ENCODE measurements around the gene PPP2R5D.
A peak's percentile ranks its signal among the peaks of the same experiment; 100 is the strongest.

PPP2R5D gene

DNA sequence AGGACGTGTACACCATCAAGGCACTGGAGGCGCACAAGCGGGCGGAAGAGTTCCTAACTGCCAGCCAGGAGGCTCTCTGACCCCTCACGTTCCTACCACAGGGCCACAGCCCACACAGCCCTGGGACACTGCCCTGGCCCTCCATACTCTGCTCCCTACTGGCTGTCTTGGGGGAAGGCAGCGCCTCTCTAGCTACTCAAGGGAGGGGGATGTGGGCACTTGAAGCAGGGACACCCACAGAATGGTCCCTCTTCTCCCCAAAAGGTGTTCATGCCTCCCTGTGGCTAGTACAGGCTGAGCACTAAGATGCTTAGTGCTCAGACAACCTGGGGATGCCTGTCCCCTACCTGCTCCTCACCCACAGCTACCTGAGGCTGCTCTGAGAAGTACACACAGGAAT, 26.8 kb downstream of the PPP2R5D start:
- no peak overlapping the region for H3K4me3 ChIP-seq (ENCODE audit: low read depth, low read length)
- no peak for DNase-seq (ENCODE audit: low read depth)
- TF ChIP-seq, protein P1, sequence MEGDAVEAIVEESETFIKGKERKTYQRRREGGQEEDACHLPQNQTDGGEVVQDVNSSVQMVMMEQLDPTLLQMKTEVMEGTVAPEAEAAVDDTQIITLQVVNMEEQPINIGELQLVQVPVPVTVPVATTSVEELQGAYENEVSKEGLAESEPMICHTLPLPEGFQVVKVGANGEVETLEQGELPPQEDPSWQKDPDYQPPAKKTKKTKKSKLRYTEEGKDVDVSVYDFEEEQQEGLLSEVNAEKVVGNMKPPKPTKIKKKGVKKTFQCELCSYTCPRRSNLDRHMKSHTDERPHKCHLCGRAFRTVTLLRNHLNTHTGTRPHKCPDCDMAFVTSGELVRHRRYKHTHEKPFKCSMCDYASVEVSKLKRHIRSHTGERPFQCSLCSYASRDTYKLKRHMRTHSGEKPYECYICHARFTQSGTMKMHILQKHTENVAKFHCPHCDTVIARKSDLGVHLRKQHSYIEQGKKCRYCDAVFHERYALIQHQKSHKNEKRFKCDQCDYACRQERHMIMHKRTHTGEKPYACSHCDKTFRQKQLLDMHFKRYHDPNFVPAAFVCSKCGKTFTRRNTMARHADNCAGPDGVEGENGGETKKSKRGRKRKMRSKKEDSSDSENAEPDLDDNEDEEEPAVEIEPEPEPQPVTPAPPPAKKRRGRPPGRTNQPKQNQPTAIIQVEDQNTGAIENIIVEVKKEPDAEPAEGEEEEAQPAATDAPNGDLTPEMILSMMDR (conservative IDR thresholded peaks at IDR 0.05; ENCODE audit: low read depth, low read length): peak; percentile 21

DNA sequence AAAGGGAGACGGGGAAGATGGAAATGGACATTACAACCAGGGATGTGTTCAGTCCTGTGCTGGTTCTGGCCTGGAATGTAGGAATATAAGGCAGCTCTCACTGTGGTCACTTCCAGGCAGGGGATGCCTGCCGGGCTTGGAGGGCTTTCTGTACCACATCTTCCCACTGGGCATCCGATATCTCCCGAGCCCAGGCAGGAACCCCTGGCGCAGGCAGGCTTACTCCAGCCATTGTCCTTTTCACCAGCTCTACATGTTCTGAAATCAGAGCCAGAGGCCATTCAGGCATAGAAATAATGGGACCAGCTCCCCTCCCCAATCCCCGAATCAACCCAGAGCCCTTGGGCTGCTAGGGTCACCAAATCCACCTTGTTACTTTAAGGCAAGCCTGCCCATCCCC, 28.0 kb downstream of the PPP2R5D start:
- TF ChIP-seq, protein P1 (conservative IDR thresholded peaks at IDR 0.05; ENCODE audit: low read depth, low read length): no peak
- H3K4me3 ChIP-seq (ENCODE audit: low read depth, low read length): no peak overlapping the region
- no peak for DNase-seq (ENCODE audit: low read depth)

DNA sequence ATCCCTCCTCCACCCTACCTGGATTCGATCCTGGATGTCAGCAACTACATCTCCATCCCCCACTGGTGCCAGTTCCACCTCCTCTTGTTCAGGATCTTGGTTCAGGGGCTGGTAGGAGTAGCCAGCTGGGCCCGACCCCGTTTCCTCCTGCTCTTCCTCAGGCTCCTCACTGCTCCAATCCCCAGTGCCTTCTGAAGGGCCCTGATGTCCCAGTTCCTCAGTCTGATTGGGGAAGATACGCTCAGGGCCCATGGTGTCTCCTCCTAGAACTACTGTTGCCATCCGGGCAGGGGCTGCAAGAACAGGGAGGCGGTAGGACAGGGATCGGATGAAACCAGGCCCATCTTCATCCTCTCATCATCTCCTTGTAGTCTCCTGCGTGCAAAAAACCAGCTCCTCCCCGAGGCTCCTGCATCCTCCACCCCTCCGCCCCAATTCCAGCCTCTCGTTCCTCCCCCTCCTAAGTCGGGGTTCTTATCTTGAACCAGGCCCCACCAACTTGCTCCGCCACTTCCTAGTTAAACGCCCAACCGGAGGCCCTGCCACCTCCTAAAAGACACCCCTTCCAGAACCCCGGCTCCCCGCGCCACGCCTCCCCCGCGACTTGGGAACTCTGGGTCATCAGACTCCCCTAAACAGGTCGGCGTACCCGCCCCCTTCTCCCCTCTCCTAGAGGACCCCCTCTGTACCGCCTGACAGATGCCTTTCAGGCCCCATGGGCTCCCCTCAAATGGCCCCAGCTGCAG, 28.9 kb downstream of the PPP2R5D start:
- peak; percentile 35 for DNase-seq (ENCODE audit: low read depth)
- TF ChIP-seq, protein P1 (conservative IDR thresholded peaks at IDR 0.05; ENCODE audit: low read depth, low read length): no peak
- peak overlapping the region; percentile 75 for H3K4me3 ChIP-seq (ENCODE audit: low read depth, low read length)

DNA sequence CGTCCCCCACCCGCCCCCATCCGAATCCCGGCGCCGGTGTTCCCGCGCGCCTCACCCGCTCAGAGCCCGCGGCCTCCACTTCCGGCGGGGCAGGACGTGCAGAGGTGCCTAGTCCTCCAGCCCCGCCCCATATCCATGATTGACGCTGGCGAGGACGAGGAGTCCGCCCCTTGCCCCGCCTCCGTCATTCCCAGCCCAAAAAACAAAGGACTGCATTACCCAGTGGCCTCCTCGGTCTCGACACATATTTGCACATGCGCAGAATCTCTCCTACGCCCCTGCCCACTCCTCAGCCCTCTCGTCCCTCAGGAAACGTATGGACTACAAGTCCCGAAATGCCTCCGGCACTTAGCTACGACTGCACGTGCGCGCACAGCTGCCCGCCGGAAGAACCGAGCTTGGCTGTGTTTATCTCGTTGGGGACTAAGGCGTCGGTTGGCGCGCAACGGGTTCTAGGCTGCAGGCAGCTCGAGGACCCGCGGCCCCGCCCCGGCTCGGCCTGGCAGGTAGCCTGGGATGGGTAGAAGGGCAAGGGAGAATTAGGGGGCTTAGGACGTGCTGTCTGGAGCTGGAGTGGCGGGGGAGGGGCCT, 29.6 kb downstream of the PPP2R5D start, which contains the start of the genes KLHDC3 and MEA1:
TSS of gene KLHDC3 (plus strand) at position 407 of the 591 bp plus-strand sequence. CDS start 2,944 bp downstream, outside the sequence.
TSS of gene MEA1 (minus strand) at position 104 of the 591 bp plus-strand sequence. CDS start 133 bp downstream, outside the sequence.
- TF ChIP-seq, protein P1 (conservative IDR thresholded peaks at IDR 0.05; ENCODE audit: low read depth, low read length): no peak
- peak; percentile 100 for DNase-seq (ENCODE audit: low read depth)
- H3K4me3 ChIP-seq (ENCODE audit: low read depth, low read length): peak within 1 kb of the TSS; percentile 96

DNA sequence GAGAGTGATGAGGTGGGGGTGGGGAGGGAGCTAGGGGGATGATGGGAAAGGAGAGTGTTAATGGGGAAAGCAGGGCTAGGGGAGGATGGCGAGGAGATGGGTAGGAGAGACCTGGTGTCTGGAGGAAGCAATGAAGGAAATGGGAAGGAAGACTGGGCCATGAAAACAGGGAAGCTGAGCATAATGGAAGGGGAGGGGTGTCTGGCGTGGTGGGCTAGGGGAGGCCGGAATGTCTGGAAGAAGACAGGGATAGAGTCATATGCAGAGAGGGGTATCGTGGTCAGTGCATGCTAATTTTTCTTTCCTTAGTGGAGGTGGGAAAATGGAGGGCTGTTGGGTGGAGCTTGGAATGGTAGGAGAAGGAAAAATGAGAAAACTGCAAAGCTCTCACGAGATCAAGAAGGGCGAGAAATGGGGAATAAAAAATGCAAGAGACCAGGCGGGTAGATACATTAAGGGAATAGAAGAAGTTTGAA, 30.1 kb downstream of the PPP2R5D start:
- TF ChIP-seq, protein P1 (conservative IDR thresholded peaks at IDR 0.05; ENCODE audit: low read depth, low read length): no peak
- DNase-seq (ENCODE audit: low read depth): peak; percentile 61
- peak overlapping the region; percentile 96 for H3K4me3 ChIP-seq (ENCODE audit: low read depth, low read length)

DNA sequence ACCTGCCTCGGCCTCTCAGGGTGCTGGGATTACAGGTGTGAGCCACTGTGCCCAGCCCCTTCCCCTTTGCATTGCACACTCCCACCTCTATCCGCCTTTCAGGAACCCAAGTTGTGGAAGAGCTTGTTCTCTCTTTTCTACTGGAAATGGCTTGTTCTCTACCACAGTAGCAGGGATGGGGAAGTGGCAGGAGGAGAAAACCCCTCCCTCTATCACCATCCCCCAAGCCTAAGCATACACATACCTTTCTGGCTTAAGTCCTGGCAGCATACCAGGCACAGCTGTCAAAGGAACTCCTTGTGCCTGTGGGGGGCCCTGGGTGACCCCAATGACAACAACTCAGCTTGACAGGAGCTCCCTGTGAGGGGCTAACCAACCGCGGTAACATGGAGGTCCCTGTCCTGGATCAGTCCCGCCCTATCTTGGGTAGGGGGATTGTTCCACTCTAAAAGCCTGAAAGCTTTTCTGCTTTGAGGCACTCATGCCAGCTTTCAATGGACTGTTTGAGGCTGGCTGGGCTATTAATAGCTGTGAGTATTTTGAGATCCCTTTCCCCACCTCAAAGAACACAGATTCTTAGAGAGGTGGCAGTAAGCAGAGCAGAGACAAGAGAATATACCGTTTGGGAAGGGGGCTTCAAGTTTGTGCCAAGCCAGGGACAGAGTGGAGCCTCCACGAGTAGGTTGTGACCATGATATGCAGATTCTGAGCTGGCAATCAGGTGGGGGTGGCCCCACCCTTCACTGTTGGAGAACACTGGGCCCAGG, 32.0 kb downstream of the PPP2R5D start:
- no peak overlapping the region for H3K4me3 ChIP-seq (ENCODE audit: low read depth, low read length)
- peak; percentile 11 for DNase-seq (ENCODE audit: low read depth)
- TF ChIP-seq, protein P1 (conservative IDR thresholded peaks at IDR 0.05; ENCODE audit: low read depth, low read length): no peak
